Mammary epithelial cell (primary cell): Measurements from ENCODE around the gene UNC13B.

Source experiments
- CTCF ChIP-seq, 2 donors: IDR thresholded peaks in 1 of 2; conservative IDR thresholded peaks in 1 of 2; 2 replicates each; pipeline ENCODE4 v1.5.1; 2011 to 2012; ENCODE audit warnings: inconsistent platforms in 2 of 2, low read length in 2 of 2, mild to moderate bottlenecking in 2 of 2, control low read depth in 1 of 2, low read depth in 1 of 2; ENCODE audit not compliant: insufficient read depth in 1 of 2; ENCODE audit errors: extremely low read depth in 1 of 2
- EZH2 ChIP-seq: IDR thresholded peaks from 2 replicates; pipeline ENCODE4 v1.6.1; 2012; ENCODE audit warnings: low read length, inconsistent platforms, borderline replicate concordance

GRCh38 chr9:35293376-35293964 is 131.7 kb downstream of the UNC13B start:
- TF ChIP-seq CTCF (conservative IDR thresholded peaks at IDR 0.05 in 1 of 2, IDR thresholded peaks at IDR 0.05 in 1 of 2; ENCODE audit: extremely low read depth in 1 of 2, insufficient read depth in 1 of 2, low read depth in 1 of 2, low read length in 2 of 2) (no peak), EZH2 (no peak)
